Spinal cord (tissue), 10 donors: ENCODE data around the gene C2orf74. TPM values are rescaled to one million over a fixed set of nuclear protein-coding genes. Genes with fewer than 3 reads are reported as not detected.
"Not testable (repeated sequence)": the region's sequence is repeated elsewhere in the genome, so short reads cannot be mapped to it uniquely, and the experiment has no call there.

Source experiments
- DNase-seq, 6 donors: peaks; one replicate each; pipeline versions ENCODE4 v3.0.0 to v3.0.0-alpha.2; 2013 to 2015; ENCODE audit warnings: low spot score in 6 of 6, low read depth in 4 of 6
- H3K27ac ChIP-seq: one replicate; pipeline ENCODE4 v1.5.1; 2013; ENCODE audit warnings: low read depth, low read length, control low read depth
- H3K27me3 ChIP-seq: one replicate; pipeline ENCODE4 v1.6.1; 2013; ENCODE audit warnings: low read length; ENCODE audit not compliant: control insufficient read depth, insufficient read depth
- H3K36me3 ChIP-seq: one replicate; pipeline ENCODE4 v1.6.1; 2013; ENCODE audit warnings: low read length; ENCODE audit not compliant: control insufficient read depth, insufficient read depth
- H3K4me1 ChIP-seq: one replicate; pipeline ENCODE4 v1.6.1; 2013; ENCODE audit warnings: low read length; ENCODE audit not compliant: control insufficient read depth, insufficient read depth
- H3K4me3 ChIP-seq: one replicate; pipeline ENCODE4 v1.5.1; 2013; ENCODE audit warnings: low read depth, low read length, control low read depth
- H3K9me3 ChIP-seq: one replicate; pipeline ENCODE4 v1.6.1; 2013; ENCODE audit warnings: low read length; ENCODE audit not compliant: control insufficient read depth, insufficient read depth
- WGBS: methylation state at CpG from one replicate; pipeline ENCODE4 v1.1.5; 2013; ENCODE audit warnings: missing lambda C conversion rate; ENCODE audit not compliant: insufficient coverage; 5-methylcytosine and 5-hydroxymethylcytosine counted together
- long read RNA-seq, 4 donors: transcript quantifications; one replicate each; lab custom pipeline, GENCODE V29; 2026
- polyA plus RNA-seq, 2 donors: library from polyadenylated mRNA; unstranded; fragments of 120-200 nt; gene quantifications; one replicate each; pipeline ENCODE4 v1.2.1, GENCODE V29; 2013; ENCODE audit not compliant: insufficient read length in 2 of 2
- total RNA-seq, 2 donors: library from RNA; depleted of rRNA in 1 of 2; stranded (reverse); fragments of 120-200 nt in 1 of 2; fragments of >200 nt in 1 of 2; gene quantifications; one replicate each; pipeline versions ENCODE4 v1.2.3 to v1.2.4, GENCODE V29; 2013 to 2014
- donor health status: healthy.

C2orf74 gene
- total RNA-seq: 10 to 100 TPM; 12.2 to 31.2 TPM
- polyA plus RNA-seq: 10 to 100 TPM; 31.4 to 40.3 TPM
- long read RNA-seq, donor 1, transcript C2orf74-202 (4 exons, 879 nt): major isoform, 8 of 23 reads
- long read RNA-seq, donor 1, partial matches to known transcripts: 12 of 23 reads
- long read RNA-seq, donor 1, other reads (novel, unspliced or antisense): 0 of 23 reads
- long read RNA-seq, donor 2, transcript C2orf74-202 (4 exons, 879 nt): major isoform, 10 of 10 reads
- long read RNA-seq, donor 2, partial matches to known transcripts: 0 of 10 reads
- long read RNA-seq, donor 2, other reads (novel, unspliced or antisense): 0 of 10 reads
- long read RNA-seq, donor 3, transcript C2orf74-202 (4 exons, 879 nt): major isoform, 5 of 7 reads
- long read RNA-seq, donor 3, partial matches to known transcripts: 0 of 7 reads
- long read RNA-seq, donor 3, other reads (novel, unspliced or antisense): 0 of 7 reads
- long read RNA-seq, donor 4, partial matches to known transcripts: 0 of 2 reads
- long read RNA-seq, donor 4, other reads (novel, unspliced or antisense): 0 of 2 reads

GRCh38 chr2:61161888-61162287 lies at the start of gene C2orf74:
Gene C2orf74 (plus strand): TSS chr2:61162188. CDS start chr2:61162515, 327 bp downstream.
- Histone ChIP-seq H3K4me1 (no peaks in the 10 kb centered on the region), H3K36me3 (peaks cover 21% of the 10 kb centered on the region), H3K27me3 (no peaks in the 10 kb centered on the region), H3K27ac (no peak within 1 kb of the TSS), H3K4me3 (no peak within 1 kb of the TSS), H3K9me3 (no peaks in the 10 kb centered on the region)
- no peak for DNase-seq
- WGBS: 100% methylated on average over 2 of the region's 5 CpGs

- no peaks in the 10 kb centered on the region for H3K4me1 ChIP-seq
- peaks cover 5% of the 10 kb centered on the region for H3K9me3 ChIP-seq
- H3K27ac ChIP-seq: no peak overlapping the region
- no peak overlapping the region for H3K4me3 ChIP-seq
- DNase-seq: no peak
- 73% methylated on average over 6 of the region's 6 CpGs for WGBS
- H3K27me3 ChIP-seq: no peaks in the 10 kb centered on the region
- H3K36me3 ChIP-seq: peaks cover 26% of the 10 kb centered on the region
These were observed 47.8 kb upstream of the C2orf74 start for GRCh38 chr2:61114147-61114546.

- DNase-seq: no peak
- Histone ChIP-seq H3K9me3 (peaks cover 5% of the 10 kb centered on the region), H3K4me3 (no peak overlapping the region), H3K4me1 (no peaks in the 10 kb centered on the region), H3K36me3 (peaks cover 19% of the 10 kb centered on the region), H3K27ac (no peak overlapping the region), H3K27me3 (no peaks in the 10 kb centered on the region)
- no CpG with 5 or more reads among the region's 2 CpGs for WGBS
These were observed 45.7 kb upstream of the C2orf74 start for GRCh38 chr2:61116302-61116701.

GRCh38 chr2:61117534-61117933 lies 44.5 kb upstream of the C2orf74 start:
- Histone ChIP-seq H3K36me3 (peaks cover 16% of the 10 kb centered on the region), H3K27me3 (no peaks in the 10 kb centered on the region), H3K9me3 (peaks cover 5% of the 10 kb centered on the region), H3K4me1 (no peaks in the 10 kb centered on the region), H3K27ac (no peak overlapping the region), H3K4me3 (no peak overlapping the region)
- 100% methylated on average over 1 of the region's 1 CpG for WGBS
- no peak for DNase-seq

GRCh38 chr2:61125123-61125710 lies 36.8 kb upstream of the C2orf74 start:
- H3K9me3 ChIP-seq: peaks cover 1% of the 10 kb centered on the region
- no peaks in the 10 kb centered on the region for H3K4me1 ChIP-seq
- no peaks in the 10 kb centered on the region for H3K27me3 ChIP-seq
- peaks cover 11% of the 10 kb centered on the region for H3K36me3 ChIP-seq
- no peak overlapping the region for H3K4me3 ChIP-seq
- DNase-seq: no peak
- no peak overlapping the region for H3K27ac ChIP-seq
- 82% methylated on average over 1 of the region's 3 CpGs for WGBS

GRCh38 chr2:61125798-61126197 lies 36.2 kb upstream of the C2orf74 start:
- 93% methylated on average over 3 of the region's 3 CpGs for WGBS
- H3K9me3 ChIP-seq: peaks cover 1% of the 10 kb centered on the region
- H3K4me1 ChIP-seq: no peaks in the 10 kb centered on the region
- H3K27me3 ChIP-seq: no peaks in the 10 kb centered on the region
- H3K36me3 ChIP-seq: peaks cover 8% of the 10 kb centered on the region
- DNase-seq: no peak
- no peak overlapping the region for H3K27ac ChIP-seq
- H3K4me3 ChIP-seq: no peak overlapping the region

- not testable (repeated sequence) for H3K27ac ChIP-seq, H3K36me3 ChIP-seq, H3K4me1 ChIP-seq, H3K9me3 ChIP-seq, DNase-seq, H3K4me3 ChIP-seq, H3K27me3 ChIP-seq
- no CpG with 5 or more reads among the region's 6 CpGs for WGBS
These were observed 33.9 kb upstream of the C2orf74 start for GRCh38 chr2:61128122-61128521.

GRCh38 chr2:61134141-61134540 lies 27.8 kb upstream of the C2orf74 start:
- WGBS: 74% methylated on average over 2 of the region's 4 CpGs

GRCh38 chr2:61135510-61135909 lies 26.5 kb upstream of the C2orf74 start:
- Histone ChIP-seq H3K27me3 (no peaks in the 10 kb centered on the region), H3K4me3 (no peak overlapping the region), H3K9me3 (no peaks in the 10 kb centered on the region), H3K27ac (no peak overlapping the region), H3K36me3 (no peaks in the 10 kb centered on the region), H3K4me1 (no peaks in the 10 kb centered on the region)
- peak in 5 of 6 donors; percentile 6 to 77 (median 27) for DNase-seq
- 0% methylated on average over 1 of the region's 3 CpGs for WGBS

More at GRCh38 chr2:61134141-61134540, 27.8 kb upstream of the C2orf74 start:
- DNase-seq: no peak
- Histone ChIP-seq H3K36me3 (no peaks in the 10 kb centered on the region), H3K4me3 (no peak overlapping the region), H3K9me3 (no peaks in the 10 kb centered on the region), H3K27ac (no peak overlapping the region), H3K4me1 (no peaks in the 10 kb centered on the region), H3K27me3 (no peaks in the 10 kb centered on the region)
